Right kidney (tissue), 1 donor: ENCODE data around the gene SLC39A5.

Experiments used
- DNase-seq: peaks from one replicate; pipeline ENCODE4 v3.0.0-alpha.2; 2016

Gene SLC39A5

DNA sequence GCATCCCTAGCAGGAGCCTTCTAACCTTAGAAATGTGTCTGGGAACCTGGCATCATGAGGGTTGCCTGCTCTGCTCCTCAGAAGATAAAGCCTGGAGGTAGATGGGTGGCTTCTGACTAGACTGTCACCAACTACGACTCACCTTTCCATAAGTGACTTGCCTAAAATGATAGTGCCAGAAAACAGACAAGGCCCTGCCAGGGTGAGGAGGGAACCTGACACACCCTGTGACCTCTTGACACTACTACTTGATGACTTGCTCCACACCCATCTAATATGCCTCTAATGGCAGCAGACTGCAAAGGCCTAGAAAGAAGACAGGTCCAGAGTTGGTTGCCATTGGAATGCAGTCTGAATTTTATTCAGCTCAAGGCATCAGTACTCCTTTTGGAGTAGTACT lies 17.5 kb upstream of the SLC39A5 start:
- DNase-seq = no peak

DNA sequence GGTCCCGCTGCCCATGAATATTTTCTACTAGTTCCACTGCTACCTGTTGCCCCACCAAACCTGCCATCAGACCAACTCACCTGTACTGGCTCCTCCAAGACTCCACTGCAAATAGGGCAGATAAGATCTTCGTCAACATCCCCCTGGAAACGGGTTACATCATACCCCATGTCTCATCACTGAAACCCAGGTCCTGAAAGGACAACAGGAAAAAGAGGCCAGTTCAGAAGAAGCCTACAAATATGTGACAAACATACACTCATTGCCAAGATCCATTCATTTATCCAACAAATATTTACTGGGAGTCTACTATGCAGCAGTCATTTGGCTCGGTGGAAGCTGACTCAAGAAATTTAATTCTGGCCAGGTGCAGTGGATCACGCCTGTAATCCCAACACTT lies 16.0 kb upstream of the SLC39A5 start:
- no peak for DNase-seq

DNA sequence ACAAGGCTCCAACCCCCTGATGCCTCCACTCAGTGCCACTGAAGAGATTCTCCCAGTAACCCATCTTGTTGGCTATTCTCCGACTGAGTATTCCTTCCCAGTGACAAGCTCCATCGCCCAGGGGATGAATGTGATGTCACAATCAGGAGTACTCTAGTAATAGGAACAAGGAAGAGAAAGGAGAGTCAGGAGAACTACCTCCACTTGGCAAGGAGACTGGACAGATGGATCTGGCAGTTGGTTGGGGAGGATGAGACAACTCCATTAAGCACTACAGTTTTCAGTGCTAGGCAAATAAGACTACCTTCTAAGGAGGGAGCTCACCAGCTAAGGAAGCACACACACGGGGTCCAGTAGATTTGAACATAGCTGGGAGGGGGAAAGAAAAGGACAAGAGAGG lies 13.4 kb upstream of the SLC39A5 start:
- no peak for DNase-seq

DNA sequence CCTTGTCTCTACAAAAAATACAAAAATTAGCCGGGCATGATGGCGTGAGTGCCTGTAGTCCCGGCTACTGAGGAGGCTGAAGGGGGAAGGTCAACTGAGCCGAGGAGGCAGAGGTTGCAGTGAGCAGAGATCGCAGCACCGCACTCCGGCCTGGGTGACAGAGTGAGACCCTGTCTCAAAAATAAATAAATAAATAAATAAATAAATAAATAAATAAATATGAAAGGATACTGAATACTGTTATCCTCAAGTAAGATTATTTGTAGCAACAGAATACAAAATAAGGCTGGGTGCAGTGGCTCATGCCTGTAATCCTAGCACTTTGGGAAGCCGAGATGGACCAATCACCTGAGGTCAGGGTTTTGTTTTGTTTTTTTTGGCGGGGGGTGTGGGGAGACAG lies 10.0 kb upstream of the SLC39A5 start:
- no peak for DNase-seq

DNA sequence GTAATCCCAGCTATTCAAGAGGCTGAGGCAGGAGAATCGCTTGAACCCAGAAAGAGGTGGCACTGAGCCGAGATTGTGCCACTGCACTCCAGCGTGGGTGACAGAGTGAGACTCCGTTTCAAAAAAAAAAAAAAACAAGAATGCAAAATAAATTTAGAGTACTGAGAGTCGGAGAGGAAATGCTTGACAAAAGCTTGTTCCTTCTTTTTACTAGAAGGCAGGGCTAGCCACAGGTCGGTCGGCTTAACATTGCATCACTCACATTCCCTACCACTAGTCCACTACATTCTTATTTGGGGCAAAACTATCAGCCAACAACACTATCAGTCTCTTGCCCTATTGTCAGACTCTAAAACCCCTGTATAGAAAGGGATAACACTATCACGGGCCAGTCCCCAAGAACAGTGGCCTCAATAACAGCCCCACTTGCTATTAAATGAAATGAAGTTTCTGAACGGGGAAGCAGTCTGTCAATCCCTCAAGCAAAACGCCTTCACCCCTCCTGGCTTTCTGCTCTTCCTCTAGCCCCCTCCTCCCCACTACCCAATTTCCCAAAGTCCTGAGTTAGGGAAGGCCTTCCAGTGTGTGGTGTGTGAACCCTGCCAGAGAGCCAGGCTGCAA lies 9.1 kb upstream of the SLC39A5 start:
- DNase-seq = no peak

DNA sequence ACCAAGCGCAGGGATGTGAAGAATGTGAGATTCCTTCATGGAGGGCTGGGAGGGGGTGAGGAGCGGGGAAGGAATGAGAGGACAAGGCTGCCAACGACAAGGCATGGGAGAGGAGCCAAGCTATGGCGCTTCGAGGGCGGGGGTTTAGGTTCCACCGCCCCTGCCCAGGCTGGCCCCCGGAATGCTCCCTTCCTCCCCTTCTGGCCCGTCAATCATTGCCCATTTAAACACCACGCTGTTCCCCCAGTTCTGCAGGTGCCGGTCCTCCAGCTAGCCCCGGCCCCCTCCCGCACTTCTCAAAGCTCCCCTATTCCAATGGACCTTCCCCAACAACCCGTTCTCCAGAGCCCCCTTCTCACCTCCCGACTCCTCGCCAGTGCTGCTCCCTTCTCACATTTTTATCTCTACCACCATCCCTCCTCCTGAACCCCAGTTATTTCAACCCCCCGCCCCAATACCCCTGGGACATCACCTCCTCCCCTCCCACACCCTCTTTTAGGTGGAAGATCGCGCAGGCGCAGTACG lies 8.6 kb upstream of the SLC39A5 start:
- peak; percentile 81 for DNase-seq

DNA sequence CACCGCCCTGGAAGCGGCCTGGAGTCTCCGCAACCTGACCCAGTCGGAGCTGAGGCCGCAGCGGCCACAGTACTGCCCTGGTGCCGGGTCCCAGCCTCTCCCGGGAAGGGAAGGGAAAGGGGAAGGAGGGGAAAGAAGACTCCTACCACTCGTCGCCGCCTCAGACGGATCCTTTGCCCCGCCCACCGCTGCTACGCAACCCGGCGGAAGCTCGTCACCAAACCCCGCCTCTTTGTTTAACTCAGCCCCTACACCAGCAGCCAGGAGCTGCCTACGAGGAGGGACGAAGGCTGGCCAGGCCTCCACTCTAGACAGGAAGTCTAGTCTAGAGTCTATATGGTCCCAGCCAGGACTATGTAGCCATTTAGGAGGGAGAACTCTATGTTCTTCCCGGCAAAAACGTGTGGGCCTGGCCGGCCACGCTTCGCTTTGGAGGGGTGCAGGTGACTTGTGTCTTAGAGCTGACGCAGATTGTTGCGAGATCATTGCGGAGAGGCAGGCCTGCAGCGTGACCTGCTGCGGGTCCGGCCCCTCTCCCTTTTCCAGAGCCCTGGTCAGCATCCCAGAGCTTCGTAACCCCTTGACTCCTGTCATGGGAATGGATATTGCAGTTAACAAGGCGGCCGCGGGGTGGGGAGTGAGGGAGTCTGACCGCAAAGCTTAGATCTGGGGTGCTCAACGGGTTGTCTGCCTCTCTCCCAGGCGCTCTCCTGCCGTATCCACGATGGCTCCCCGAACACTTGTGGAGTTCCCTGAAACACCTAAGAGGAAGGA lies 7.9 kb upstream of the SLC39A5 start, which contains the start of gene RNF41:
Gene RNF41 (minus strand): TSS at position 166 of the 774 bp plus-strand sequence. CDS start 7,875 bp downstream, outside the sequence.
- DNase-seq = peak; percentile 95

DNA sequence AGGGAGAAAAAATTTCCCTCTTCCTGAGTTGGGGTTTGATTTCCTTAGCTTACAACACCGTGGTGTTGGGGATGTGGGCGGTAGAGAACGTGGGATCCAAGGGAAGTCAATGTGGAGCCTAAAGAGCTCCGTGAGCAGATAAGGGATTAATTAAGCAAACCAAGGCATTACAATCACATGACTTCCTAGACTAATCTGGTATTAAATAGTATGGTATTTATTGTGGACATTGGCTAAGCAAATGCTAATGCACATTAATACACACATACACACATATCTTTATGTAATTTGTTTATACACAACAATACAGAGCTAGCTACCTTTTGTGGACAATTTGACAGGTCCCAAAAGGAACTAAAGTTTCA lies 7.3 kb upstream of the SLC39A5 start:
- no peak for DNase-seq

DNA sequence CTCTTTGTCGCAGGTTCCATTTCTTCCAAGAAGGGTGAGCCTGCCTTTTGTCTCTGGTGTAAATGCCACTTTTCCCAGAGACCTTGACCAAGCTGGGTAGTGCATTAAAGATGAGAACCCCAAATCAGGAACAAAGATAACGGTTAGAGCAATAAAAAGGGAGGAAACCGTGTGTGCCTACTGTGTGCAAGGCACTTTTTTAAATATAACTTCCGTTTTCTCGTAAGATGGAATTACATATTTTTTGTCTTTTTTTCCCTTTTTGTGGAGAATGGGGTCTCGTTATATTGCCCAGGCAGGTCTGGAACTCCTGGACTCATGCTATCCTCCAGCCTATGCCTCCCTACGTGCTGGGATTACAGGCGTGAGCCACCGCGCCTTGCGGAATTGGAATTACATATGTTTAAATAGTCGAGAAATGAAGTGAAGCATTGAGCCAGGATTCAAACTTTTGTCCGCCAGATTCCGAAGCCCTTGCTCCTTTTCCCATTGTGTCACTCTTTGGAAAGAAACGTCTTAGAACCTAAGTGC lies 6.2 kb upstream of the SLC39A5 start:
- no peak for DNase-seq

DNA sequence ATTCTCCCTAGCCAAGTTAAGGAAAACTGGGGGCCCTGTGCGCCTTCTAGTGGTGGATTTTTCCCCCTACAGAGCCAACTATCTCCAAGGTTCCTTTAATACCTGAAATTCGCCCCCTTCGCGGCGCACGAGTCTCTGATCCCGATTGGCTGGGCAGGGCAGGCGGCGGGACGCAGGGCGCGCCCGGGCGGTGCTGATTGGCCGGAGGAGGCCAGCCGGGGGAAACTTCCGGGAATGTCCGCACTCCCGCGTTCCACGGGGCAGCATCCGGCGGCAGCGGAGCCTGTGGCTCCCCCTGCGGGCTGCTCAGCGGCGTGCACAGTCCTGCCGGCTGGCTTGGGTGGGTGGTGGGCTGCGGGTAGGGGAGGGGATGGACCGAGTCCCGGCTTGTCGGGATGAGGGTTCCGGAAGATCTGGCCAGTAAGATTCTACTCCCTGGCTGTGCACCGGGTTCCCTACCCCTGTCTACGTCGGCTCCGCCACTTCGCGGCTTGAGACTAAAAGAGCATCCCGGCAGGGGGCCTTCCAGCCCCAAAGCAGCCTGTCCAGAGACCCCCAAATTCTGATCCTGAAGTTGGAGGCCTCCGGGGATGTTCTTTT lies 5.6 kb upstream of the SLC39A5 start, which contains the start of gene NABP2:
Gene NABP2 (plus strand): TSS at position 241 of the 600 bp plus-strand sequence. CDS start 515 bp downstream, outside the sequence.
- peak; percentile 85 for DNase-seq

DNA sequence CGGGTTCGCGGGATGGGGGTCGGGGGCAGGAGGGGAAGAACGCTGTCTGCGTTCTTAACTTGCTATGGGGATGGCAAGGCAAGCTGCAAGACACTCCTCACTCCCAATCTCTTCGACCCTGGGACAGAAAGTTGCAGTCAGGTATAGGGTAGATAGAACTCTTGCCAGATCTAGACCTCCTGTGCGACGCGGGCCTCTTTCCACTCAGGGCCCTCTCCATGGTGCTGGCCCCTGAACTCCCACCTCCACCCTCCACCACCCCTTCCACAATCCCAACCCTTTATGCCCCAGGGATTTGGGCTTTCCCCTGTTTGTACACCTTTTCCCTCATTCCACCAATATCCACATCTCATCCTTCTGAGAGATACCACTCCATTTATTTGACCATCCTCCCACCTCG lies 4.9 kb upstream of the SLC39A5 start:
- DNase-seq = no peak

DNA sequence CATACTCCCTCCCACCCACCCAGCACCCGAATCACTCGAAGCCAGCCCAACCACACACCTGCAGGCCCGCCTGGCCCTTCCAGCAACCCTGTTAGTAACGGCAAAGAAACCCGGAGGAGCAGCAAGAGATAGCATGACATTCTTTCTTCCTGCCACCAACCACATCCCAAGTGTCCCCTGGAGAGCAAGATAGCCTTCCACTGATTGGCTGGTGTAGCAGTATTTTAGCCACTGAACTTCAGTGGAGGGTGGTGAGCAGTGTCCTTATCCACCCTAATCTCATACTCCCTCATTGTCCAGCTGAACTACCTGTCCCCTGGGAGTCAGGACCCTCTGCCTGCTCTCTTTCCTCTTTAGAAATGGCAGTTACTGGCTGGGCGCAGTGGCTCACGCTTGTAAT lies 769 bp upstream of the SLC39A5 start:
- DNase-seq = no peak

DNA sequence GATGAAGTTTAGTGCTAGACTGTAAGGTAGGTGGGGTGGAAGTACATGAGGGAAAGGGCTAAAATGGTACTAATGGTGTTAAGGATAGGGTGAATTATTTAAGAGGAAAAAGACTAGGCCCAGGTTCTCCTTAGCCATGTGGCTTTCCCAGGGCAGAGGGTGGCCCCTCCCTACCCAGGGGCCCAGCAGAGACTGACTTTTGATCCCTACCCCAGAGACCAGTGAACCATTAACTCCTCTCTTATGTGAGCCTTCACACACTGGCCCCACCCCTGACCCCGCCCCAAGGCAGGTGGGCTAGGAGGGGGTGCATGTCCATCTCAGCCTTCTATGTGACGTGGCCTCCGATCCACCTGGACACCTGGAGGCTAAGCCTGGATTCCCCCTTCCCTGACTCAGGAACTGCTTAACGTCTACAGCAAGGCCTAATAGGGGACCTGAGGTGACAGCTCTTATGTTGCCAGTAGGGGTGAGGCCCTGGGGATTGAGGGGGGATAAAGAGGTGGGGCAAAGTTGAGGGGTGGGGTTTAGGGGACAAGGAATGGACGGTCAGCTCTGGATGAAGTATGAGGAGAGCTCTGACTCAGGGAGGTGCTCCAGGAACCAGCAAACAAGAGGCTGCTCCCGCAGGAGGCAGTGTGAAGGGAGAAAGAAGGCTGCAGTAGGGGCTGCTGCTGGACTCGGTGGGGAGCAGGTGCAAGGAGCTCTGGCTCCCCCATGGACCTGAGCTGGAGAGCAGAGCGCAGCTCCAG lies 757 bp downstream of the SLC39A5 start:
- DNase-seq = no peak

DNA sequence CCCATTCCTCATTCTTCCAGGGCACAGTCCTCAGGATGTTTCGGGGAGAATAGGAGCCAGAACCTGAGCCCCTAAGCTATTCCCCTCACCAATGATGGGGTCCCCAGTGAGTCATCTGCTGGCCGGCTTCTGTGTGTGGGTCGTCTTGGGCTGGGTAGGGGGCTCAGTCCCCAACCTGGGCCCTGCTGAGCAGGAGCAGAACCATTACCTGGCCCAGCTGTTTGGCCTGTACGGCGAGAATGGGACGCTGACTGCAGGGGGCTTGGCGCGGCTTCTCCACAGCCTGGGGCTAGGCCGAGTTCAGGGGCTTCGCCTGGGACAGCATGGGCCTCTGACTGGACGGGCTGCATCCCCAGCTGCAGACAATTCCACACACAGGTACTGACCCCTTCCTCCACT lies 1.3 kb downstream of the SLC39A5 start:
- no peak for DNase-seq

DNA sequence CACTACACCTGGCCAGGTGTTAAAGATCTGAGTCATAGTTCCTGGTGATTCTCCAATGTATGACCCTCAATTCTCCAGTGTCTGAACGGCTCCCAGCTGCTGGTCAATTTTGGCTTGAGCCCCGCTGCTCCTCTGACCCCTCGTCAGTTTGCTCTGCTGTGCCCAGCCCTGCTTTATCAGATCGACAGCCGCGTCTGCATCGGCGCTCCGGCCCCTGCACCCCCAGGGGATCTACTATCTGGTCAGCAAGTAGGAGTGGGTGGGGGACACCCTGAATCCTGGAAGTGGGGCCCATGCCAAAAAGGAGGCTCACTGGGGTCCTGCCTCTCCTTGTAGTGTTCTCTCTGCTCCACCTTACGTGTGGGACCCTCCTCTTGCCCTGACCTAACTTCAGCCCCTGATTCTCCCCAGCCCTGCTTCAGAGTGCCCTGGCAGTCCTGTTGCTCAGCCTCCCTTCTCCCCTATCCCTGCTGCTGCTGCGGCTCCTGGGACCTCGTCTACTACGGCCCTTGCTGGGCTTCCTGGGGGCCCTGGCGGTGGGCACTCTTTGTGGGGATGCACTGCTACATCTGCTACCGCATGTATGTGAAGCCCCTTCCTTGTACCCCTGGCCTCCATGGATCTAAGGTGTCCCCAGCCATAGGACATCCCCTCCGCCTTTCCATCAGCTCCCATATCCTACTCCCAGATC lies 5.0 kb downstream of the SLC39A5 start:
- no peak for DNase-seq

DNA sequence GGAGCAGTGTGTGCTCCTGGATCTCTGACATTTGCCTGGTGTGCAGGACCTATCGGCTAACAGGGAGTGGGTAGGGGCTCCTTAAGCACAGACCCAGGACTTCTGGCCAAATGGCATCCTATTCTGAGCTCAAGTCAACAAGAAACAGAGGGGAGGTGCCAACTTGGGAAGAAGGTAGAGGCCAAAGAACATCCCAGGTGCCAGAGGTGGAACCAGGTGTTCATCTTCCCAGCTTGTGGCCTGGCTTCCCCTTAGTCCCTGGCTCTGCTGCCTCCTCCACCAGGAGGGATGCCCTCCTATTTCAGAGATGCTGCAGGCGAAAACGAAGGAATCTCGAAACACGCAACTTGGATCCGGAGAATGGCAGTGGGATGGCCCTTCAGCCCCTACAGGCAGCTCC lies 6.2 kb downstream of the SLC39A5 start:
- no peak for DNase-seq

DNA sequence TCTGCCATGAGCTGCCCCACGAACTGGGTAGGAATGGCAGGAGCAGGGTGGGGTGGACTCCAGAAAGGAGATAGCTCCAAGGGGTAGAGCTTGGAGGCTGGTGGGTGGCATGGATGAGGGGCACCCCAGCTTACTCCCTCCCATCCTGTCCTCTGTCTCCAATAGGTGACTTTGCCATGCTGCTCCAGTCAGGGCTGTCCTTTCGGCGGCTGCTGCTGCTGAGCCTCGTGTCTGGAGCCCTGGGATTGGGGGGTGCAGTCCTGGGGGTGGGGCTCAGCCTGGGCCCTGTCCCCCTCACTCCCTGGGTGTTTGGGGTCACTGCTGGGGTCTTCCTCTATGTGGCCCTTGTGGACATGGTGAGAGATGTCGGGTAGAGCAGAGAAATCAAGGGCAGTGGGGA lies 7.1 kb downstream of the SLC39A5 start:
- DNase-seq = no peak

DNA sequence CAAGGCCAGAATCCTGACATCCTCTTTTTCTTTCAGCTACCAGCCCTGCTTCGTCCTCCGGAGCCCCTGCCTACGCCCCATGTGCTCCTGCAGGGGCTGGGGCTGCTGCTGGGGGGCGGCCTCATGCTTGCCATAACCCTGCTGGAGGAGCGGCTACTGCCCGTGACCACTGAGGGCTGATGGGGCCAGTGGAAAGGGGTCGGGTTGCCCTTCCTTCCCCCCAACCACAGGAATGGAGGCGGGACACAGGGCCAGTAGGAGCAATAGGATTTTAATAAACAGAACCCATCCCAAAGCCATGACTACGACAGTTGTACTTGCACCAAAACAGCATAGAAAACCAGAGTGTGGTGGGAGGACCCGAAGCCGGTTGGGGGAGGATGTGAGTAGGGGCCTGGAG lies 7.7 kb downstream of the SLC39A5 start:
- no peak for DNase-seq

DNA sequence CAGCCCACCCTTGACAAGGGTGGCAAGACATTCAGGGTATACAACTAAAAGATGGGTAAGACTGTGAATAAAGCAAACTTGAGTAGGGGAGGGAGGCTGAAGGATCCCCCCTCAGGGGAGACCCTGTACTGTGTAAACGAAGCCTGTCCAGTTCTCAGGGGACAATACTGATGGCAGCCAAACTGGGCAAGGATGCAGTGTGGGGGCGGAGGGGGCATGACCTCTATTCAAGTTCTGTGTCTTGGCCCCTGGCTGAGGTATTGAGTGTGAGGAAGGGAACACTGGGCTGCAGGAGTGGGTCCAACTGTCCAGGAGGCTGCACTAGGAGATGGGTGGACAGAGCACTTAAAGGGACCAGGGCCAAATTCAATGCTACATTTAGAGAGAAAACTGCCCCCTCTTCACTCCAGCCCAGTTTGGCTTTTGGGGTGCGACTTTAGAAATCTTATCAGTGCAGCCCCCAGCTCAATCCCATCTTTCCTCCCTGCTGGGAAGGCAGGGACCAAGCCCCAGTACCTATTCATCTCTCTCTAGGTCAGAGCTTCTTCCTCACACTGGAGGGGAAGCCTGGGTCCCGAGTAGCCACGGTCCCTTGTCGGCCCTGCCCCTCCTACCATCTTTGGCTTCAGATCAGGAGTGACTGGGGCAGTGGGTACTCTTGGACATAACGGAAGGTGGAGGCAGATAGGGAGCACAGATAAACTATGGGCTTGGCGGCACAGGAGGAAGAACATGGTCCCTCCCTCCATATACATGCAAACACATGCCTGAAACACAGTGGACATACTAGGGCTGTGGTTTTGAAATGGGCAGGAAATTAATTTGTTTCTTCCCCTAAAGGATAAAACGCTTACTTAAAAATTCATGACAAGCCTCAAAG lies 11.8 kb downstream of the SLC39A5 start:
- no peak for DNase-seq

DNA sequence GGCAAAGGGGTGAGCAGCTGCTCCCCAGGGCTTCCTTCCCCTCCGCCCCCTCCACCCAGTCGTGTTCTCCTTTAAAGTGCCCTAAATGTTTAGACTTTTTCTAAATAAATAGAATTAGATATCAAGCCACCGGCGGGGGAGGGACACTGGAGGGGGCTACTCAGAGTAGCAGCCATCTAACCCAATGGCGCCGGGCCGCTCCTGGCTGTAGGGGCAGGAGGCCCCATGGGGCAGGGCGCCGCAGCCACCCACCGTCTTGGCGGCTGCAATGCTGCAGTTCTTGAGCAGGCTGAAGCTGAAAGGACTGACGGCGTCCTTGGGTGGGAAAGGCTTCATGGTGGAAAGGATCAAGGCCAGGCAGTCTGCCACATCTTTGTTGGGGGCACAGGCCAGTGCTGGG lies 13.1 kb downstream of the SLC39A5 start:
- no peak for DNase-seq

DNA sequence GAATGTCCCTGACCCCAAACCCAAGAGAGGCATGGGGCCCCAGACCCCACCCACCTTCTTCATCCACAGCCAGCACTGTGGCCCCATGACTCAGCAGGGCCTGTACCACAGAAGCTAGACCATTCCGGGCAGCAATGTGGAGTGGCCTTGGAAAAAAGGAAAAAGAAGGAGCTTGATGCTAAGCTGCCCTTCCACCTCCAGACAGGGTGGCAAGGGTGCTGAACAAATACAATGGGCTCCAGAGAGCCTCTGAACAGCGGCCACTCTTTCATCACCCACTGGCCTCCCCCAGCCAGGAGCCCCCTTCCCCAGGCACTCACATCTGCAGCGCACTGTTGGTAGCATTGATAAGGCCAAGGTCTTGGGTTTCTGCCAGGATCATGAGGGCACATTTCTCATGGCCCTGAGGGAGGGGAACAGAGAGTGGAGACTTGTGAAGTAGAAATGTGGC lies 13.9 kb downstream of the SLC39A5 start:
- DNase-seq = no peak
